HG03354 (cell line): ENCODE measurements around the gene NXNL2.

Experiments used
- ATAC-seq: cut with Tn5 transposase; IDR thresholded peaks from one replicate; pipeline ENCODE4 v1.9.1; 2021; ENCODE audit warnings: mild to moderate bottlenecking; ENCODE audit not compliant: unreplicated experiment, poor library complexity, severe bottlenecking

The NXNL2 gene

GRCh38 chr9:88534456-88535225 lies at the start of gene NXNL2:
NXNL2 (plus strand) TSS chr9:88535178; CDS start chr9:88535435, 257 bp downstream.
- no peak for ATAC-seq

DNA sequence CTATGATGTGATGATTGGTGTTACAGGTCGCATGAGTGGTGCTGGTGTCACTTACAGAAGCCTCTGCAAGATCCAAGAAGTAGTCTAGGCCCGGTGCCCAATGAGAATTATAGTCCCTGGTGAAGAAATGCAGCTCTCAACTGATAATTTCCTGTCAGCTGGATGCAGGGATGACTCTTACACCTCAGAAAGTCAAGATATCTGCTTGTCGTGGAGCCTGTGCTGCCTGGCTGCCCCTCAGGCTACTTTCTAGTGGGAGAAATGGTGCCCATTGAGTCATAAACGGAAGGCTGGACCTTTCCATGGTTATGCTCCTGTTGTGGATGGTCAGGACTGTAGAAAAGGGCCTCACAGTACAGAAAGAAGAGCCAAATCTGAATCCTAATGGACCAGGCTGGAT lies 46.8 kb upstream of the NXNL2 start:
- no peak for ATAC-seq

GRCh38 chr9:88494983-88495721 lies 39.8 kb upstream of the NXNL2 start:
- no peak for ATAC-seq

DNA sequence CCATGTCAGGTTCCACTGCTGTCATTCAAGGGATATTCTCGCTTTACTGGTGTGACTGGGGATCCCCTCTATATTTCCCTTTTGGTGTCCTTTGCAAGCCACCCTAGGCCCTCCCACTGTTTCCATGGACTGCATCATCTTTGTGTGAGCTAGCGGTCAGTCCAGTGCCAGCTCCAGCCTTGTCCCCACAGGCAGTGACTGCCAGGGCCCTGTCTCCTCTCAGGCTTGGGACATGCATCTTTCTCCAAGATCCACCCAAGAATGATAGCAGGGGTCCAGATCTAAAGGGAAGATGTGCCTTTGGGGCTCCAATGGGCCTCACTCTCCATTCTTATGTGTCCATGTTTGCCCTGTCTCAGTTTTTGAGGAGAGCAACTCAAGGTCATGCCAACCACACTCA lies 37.8 kb upstream of the NXNL2 start:
- ATAC-seq: no peak

DNA sequence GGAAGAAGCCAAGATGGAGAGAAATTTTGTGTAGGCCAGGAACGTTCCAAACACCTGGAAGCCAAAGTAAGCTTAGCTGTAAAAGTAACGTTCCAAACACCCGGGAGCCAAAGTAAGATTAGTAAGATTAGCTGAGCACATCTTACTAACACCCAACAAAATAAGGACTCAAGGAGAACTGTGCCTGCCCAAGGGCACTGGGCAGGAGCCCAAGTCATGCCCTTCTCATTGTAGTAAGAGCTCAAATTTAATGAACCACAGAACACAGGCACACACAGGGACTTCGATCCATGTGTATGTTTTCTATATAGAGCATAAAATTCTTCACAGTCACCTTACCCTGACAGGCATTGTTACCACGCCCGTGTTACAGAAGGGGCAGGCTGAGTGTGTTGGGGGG lies 36.1 kb upstream of the NXNL2 start:
- ATAC-seq: no peak

- no peak for ATAC-seq
Observed at GRCh38 chr9:88501086-88501485, 33.9 kb upstream of the NXNL2 start.

DNA sequence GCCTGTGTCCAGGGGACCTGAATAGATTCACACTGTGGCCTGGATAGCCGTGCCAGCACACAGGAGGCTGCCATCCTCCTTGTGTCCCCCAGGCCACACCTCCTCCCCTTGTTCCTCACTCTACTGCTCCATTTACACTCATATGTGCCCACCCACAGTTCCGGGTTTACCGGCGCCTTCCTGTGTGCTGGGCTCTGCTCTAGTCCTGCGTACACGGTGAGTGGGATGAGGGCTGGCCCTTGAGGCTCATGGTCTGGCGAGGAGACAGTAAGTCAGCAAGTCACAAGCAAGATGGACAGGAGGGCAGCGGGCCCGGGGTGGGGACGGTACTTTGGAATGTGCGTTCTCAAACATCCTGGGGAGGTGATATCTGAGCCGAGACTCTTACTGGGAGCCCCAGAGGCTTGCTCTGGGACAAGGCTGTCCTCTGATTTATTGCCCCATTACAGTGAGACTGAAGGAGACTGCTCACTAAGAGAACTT lies 32.4 kb upstream of the NXNL2 start:
- ATAC-seq: no peak

- no peak for ATAC-seq
Observed at GRCh38 chr9:88503081-88503844, 31.7 kb upstream of the NXNL2 start.

DNA sequence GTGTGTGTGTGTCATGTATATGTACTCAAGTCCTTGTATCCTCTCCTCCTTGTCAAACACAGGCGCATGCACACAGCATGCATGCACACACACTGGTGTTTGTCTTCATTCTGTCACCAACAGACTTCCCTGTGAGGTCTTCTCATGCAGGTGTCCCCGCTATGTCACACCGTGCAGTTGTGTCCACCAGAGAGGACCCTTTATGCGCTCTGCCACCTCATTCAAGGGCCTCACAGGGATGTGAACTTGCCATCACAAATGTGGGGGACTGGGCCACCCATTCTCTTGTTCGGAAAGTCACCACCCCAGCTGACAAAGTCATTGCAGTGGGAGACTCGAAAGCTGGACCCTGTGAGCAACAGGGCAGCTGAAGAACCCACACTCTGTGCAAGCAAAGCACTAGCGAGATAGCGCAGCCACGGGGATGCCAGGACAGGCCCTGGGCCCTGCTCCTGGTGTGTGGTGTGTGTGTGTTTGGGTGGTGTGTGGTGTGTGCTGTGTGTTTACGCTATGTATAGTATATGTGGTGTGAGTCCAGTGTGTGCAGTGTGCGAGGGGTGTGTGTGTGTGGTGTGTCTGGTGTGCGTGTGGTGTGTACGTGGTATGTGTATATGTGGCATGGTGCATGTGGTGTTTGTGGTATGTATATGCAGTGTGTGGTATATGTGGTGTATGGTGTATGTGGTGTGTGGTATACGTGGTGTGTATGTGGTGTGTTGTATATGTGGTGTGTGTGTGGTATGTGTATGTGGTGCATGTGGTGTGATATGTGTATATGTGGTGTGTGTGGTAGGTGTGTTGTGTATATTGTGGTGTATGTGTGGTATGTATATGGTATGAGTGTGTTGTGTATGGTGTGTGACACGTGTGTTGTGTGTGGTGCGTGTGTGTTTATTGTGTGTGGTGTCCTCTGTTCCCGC lies 30.9 kb upstream of the NXNL2 start:
- ATAC-seq: no peak

GRCh38 chr9:88508326-88508725 lies 26.7 kb upstream of the NXNL2 start:
- ATAC-seq: no peak

- no peak for ATAC-seq
Observed at GRCh38 chr9:88511906-88512305, 23.1 kb upstream of the NXNL2 start.

- ATAC-seq: no peak
Observed at GRCh38 chr9:88514247-88514646, 20.7 kb upstream of the NXNL2 start.

DNA sequence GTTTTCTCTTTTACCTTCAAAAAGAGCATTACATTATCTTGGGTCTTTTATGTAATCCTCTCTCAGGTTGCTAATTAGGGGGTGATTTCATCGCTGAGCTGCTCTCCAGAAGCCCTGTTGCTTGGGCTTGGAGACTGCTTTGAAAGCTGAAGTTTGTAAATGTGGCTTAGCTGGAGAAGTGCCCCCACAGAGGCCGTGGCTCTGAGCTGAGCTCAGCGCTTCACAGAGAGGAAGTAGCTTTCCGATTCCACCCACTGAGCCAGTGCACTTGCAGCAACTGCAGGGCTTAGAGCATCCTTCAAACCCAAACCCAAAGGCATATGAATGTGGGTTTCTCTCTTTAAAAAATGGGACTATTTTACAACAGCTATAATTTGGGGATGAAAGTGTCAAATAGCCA lies 13.7 kb upstream of the NXNL2 start:
- ATAC-seq: no peak

DNA sequence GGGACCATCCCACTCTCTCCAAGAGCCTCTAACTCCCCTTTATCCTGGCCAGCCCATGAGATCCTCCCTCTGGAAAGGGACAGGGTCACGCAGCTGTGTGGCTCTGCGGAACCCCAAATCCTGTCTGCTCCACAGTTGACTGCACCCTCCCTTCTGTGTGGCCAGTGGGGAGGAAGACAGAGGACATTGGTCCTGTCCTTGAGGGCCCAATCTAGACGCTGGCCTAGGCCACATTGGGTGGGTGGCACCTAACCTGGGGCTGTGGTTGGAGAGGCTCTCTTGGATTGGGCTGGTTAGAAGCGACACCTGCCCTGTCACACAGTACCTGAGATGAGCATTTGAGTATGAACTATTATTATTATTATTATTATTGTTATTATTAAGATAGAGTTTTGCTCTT lies 12.6 kb upstream of the NXNL2 start:
- no peak for ATAC-seq

DNA sequence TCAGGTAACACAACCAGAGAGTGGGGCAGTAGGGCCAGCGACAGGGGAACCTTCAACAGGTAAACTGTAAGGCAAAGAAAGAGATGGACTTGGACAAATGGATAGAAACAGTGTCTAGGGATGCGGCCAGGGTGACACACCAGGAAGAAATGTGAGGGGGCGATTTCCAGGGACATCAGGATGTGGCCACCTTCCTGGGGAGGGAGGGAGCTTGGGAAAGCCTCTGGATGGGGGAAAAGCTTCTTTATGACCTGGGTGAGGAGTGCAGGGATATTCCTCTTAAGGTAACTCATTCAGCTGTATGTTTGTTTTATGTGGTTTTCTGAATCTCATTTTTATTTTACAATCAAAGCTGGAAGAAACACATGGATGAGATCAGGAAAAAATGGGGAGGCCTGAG lies 11.9 kb upstream of the NXNL2 start:
- no peak for ATAC-seq

- ATAC-seq: no peak
Observed at GRCh38 chr9:88524911-88525310, 10.1 kb upstream of the NXNL2 start.

DNA sequence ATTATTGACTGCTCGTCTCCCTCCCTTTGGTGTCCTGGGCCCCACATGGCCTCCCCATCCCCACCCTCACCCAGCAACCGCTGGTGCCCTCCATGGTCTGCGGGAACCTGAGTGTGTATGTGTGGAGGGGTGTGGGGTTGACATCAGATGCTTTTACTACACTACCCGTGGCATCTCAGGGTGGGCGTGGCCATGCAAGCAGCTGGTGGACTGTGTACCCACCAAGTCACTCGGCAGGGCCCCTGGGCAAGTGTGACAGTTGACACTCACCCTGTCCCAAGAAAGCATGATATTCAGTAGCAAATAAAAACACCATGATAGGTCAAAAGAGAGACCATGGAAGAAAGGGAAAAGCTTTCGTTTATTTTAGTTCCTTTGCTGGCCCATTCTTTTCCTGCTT lies 7.4 kb upstream of the NXNL2 start:
- ATAC-seq: no peak

GRCh38 chr9:88528080-88528790 lies 6.7 kb upstream of the NXNL2 start:
- ATAC-seq: no peak

DNA sequence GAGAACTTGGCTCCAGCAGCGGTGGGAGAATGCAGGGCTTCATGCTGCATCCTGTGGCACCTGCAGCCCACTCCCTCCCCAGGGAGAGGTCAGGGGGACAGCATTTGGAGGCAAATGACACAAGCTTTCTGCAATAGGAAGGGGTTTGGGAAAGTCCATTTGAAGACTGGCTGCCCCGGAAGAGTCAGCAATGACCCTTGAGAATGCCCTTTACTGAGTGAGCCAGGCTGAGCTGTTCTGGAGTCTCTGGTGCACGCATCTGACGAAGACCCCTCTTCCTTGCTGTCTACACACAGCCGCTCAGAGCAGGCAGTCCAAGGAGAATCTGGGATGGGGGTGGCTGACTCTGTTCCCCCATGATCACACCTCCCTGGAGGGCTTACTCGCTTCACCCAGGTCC lies 5.5 kb upstream of the NXNL2 start:
- ATAC-seq: no peak
